Measurements from ENCODE around the gene UBE2E2. TPM values are rescaled to one million over a fixed set of nuclear protein-coding genes. Genes with fewer than 3 reads are reported as not detected.

UBE2E2 gene
- total and polyA plus RNA-seq, 8 donors: 6.5 to 128 (median 18.9) TPM

- Histone ChIP-seq H3K27me3 (no peaks in the 10 kb centered on the region), H3K27ac (no peak overlapping the region), H3K9me3 (no peaks in the 10 kb centered on the region), H3K36me3 (no peaks in the 10 kb centered on the region), H3K4me1 (peaks cover 0 to 15% (median 6%) of the 10 kb centered on the region in 4 donors), H3K4me3 (no peak overlapping the region)
- DNase-seq: no peak
- intact Hi-C loops (cut with DNase I; ENCODE audit: low total_unique reads): no loop called here
- no peak for TF ChIP-seq POLR2AphosphoS5 (IDR thresholded peaks at IDR 0.05)
- TF ChIP-seq POLR2A (IDR thresholded peaks at IDR 0.05): no peak
- 89 to 94% (median 93%) methylated on average over 4 of the region's 4 CpGs for WGBS, 5 donors
These were observed 316.4 kb downstream of the UBE2E2 start for GRCh38 chr3:23519314-23520208.

- TF ChIP-seq EP300 (IDR thresholded peaks at IDR 0.05) (no peak), POLR2AphosphoS5 (IDR thresholded peaks at IDR 0.05) (no peak), CTCF (IDR thresholded peaks at IDR 0.05) (no peak), POLR2A (IDR thresholded peaks at IDR 0.05) (no peak)
- no peaks in the 10 kb centered on the region for H3K27me3 ChIP-seq
- no peak overlapping the region for H3K4me3 ChIP-seq
- WGBS, 5 donors: 94 to 100% (median 96%) methylated on average over 2 of the region's 2 CpGs
- no peak for DNase-seq
- H3K4me1 ChIP-seq: no peaks in the 10 kb centered on the region
- no peaks in the 10 kb centered on the region for H3K9me3 ChIP-seq
- intact Hi-C loops (cut with DNase I; ENCODE audit: low total_unique reads): no loop called here
- H3K36me3 ChIP-seq: no peaks in the 10 kb centered on the region
- no peak overlapping the region for H3K27ac ChIP-seq
These were observed 324.2 kb downstream of the UBE2E2 start for GRCh38 chr3:23527326-23527725.

GRCh38 chr3:23533596-23533995 is 330.5 kb downstream of the UBE2E2 start:
- 94 to 98% (median 96%) methylated on average over 11 of the region's 11 CpGs for WGBS, 5 donors
- Histone ChIP-seq H3K4me1 (peaks cover 0 to 9% (median 0%) of the 10 kb centered on the region in 4 donors), H3K27me3 (no peaks in the 10 kb centered on the region), H3K9me3 (no peaks in the 10 kb centered on the region), H3K36me3 (no peaks in the 10 kb centered on the region), H3K27ac (no peak overlapping the region), H3K4me3 (no peak overlapping the region)
- no peak for DNase-seq
- TF ChIP-seq CTCF (IDR thresholded peaks at IDR 0.05): no peak
- TF ChIP-seq EP300 (IDR thresholded peaks at IDR 0.05): no peak
- TF ChIP-seq POLR2A (IDR thresholded peaks at IDR 0.05): no peak
- no peak for TF ChIP-seq POLR2AphosphoS5 (IDR thresholded peaks at IDR 0.05)
- intact Hi-C loops (cut with DNase I; ENCODE audit: low total_unique reads): no loop called here

GRCh38 chr3:23533996-23534395 is 330.9 kb downstream of the UBE2E2 start:
- WGBS, 5 donors: 72 to 84% (median 80%) methylated on average over 2 of the region's 2 CpGs
- Histone ChIP-seq H3K36me3 (no peaks in the 10 kb centered on the region), H3K27me3 (no peaks in the 10 kb centered on the region), H3K4me1 (peaks cover 0 to 9% (median 0%) of the 10 kb centered on the region in 4 donors), H3K4me3 (no peak overlapping the region), H3K27ac (no peak overlapping the region), H3K9me3 (no peaks in the 10 kb centered on the region)
- TF ChIP-seq POLR2AphosphoS5 (IDR thresholded peaks at IDR 0.05): no peak
- no peak for TF ChIP-seq CTCF (IDR thresholded peaks at IDR 0.05)
- no peak for TF ChIP-seq EP300 (IDR thresholded peaks at IDR 0.05)
- no peak for TF ChIP-seq POLR2A (IDR thresholded peaks at IDR 0.05)
- no peak for DNase-seq
- intact Hi-C loops (cut with DNase I; ENCODE audit: low total_unique reads): no loop called here

- H3K36me3 ChIP-seq: no peaks in the 10 kb centered on the region
- intact Hi-C loops (cut with DNase I; ENCODE audit: low total_unique reads): no loop called here
- no peak overlapping the region for H3K27ac ChIP-seq
- whole genome bisulfite sequencing, 5 donors: 66 to 88% (median 79%) methylated on average over 4 of the region's 4 CpGs
- no peaks in the 10 kb centered on the region for H3K27me3 ChIP-seq
- H3K4me3 ChIP-seq: no peak overlapping the region
- DNase-seq: peak in 1 of 2 donors; percentile 6
- TF ChIP-seq POLR2A (IDR thresholded peaks at IDR 0.05): no peak
- TF ChIP-seq CTCF (IDR thresholded peaks at IDR 0.05): no peak
- TF ChIP-seq POLR2AphosphoS5 (IDR thresholded peaks at IDR 0.05): no peak
- no peak for TF ChIP-seq EP300 (IDR thresholded peaks at IDR 0.05)
- H3K9me3 ChIP-seq: no peaks in the 10 kb centered on the region
- H3K4me1 ChIP-seq: peaks cover 0 to 9% (median 0%) of the 10 kb centered on the region in 4 donors
These were observed 334.0 kb downstream of the UBE2E2 start for GRCh38 chr3:23537101-23537551.

Data from stomach (tissue), 9 donors.